ENCODE data around the gene CACNB2.

GRCh38 chr10:18340496-18341051 lies 200.3 kb downstream of the CACNB2 start:
- TF ChIP-seq POLR2AphosphoS5 (IDR thresholded peaks at IDR 0.05; ENCODE audit: low read depth, low read length) (no peak), POLR2A (IDR thresholded peaks at IDR 0.05; ENCODE audit: low read depth, low read length) (no peak), TAF1 (IDR thresholded peaks at IDR 0.05; ENCODE audit: borderline replicate concordance, low read depth, low read length) (no peak)
